ENCODE results near the gene ACSF3.
A peak's percentile ranks its signal among the peaks of the same experiment; 100 is the strongest.
"Not testable (repeated sequence)": the region's sequence is repeated elsewhere in the genome, so short reads cannot be mapped to it uniquely, and the experiment has no call there.

The ACSF3 gene

DNA sequence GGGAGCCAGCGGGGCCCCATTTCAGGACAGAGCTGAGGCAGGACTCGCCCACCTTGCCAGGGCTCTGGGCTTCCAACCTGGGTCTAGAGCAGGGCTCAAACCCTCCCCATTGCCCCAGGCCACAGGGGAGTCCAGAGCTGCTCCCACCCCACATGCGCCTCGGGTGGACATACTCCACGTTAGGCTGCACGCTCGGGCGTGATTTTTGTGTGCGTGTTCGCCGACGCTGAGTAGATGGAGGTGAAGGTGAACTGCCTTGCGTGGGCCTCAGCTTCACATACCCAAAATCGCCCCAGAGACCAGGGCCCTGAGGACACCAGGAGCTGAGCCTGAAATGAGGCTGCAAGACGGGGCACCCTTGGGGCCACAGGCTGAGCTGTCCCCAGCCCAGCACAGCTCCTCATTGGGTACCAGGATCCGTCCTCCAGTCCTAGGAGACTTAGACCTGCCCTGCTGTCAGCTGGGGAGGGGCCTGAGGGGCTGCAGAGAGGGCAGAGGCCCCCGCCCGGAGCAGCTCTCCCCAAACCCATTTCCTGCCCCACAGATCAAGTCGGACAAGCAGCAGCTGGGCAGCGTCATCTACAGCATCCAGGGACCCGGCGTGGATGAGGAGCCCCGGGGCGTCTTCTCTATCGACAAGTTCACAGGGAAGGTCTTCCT is 86.1 kb downstream of the ACSF3 start:
- DNase-seq = no peak

DNA sequence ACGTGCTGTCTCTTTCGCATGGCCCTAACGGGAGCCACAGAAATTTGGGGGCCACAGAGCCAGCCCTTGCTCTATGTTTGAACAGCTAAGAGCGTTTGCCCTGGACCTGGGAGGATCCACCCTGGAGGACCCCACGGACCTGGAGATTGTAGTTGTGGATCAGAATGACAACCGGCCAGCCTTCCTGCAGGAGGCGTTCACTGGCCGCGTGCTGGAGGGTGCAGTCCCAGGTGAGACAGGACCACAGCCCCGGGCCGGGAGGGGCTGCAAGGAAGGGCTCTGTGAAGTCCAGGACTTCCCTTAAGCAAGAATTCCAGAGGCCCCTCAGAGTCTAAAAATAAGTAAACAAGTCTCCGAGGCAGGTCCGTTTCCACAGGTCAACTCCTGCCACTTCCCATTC is 89.8 kb downstream of the ACSF3 start:
- no peak for DNase-seq

DNA sequence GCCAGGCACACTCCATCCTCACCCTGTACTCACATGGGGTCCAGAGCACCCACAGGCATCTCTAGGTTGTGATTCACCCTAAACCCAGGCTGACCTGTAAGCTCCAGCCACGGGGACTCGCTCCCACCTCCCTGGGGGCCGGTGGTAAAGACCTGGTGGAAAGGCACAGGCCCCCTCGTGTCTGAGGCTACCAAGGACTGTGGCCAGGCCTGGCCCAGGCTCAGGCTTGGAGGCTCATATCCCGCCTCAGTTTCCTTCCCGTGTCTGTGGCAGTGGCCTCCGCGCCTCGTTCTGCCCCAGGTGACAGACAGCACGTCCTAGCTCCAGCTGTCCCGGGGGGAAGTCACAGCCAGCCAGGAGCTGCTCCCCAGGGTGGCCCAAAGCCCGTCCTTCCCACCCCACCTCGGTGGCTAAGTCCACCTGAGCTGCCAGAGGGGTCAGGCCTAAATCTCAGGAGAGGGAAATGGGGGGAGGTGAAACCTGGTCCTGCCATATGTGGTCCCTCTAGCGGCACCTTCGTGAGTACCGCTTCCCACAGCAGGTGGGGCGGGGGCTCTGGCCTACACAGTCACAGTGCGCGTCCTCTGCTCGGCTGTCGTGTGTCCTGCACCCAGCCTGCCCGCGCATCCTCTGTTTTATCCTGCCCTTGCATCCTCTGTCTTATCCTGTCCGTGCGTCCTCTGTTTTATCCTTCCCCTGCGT is 90.5 kb downstream of the ACSF3 start:
- DNase-seq = no peak

DNA sequence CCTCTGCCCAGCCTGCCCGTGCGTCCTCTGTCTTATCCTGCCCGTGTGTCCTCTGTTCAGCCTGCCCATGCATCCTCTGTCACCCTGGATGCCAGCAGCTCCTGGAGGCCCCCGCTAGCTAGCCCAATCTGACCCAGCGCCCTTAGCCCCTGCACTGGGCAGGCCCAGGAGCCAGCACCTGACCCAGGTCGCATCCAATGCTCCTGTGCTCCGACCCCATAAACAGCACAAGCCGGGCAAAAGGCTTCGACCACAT is 91.0 kb downstream of the ACSF3 start:
- no peak for DNase-seq

DNA sequence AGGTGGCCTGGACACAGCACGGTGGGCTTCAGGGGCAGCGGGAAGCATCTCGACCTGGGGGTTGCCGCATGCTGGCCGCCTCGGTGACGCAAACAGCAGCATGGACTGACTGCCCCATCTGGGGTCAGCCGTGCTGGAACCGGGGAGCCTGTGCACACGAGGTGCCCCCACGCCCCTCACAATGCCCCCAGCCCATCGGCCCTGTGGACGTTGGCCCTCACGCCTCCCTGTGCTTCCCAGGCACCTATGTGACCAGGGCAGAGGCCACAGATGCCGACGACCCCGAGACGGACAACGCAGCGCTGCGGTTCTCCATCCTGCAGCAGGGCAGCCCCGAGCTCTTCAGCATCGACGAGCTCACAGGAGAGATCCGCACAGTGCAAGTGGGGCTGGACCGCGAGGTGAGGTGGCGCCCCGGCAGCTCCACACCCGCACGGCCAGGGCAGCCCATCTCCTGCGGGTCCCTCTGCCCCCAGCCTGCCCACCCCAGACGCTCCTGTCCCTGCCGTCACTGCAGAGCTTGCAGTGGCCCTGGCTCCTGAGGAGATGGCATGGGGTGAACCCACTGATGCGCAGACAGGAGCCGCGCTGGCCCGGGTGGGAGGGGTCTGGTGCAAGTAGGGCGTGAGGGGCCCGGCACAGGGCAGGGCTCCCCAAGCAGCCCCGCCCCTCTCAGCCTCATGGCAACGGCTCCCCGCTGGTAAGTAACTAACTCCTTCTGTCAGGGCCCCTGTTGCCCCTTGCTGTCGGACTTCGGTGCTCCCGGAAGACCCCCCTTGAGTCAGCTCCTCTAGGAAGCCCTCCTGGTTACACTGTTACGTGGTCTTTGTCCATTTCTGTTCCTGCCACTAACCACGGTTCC is 91.5 kb downstream of the ACSF3 start:
- DNase-seq = no peak

DNA sequence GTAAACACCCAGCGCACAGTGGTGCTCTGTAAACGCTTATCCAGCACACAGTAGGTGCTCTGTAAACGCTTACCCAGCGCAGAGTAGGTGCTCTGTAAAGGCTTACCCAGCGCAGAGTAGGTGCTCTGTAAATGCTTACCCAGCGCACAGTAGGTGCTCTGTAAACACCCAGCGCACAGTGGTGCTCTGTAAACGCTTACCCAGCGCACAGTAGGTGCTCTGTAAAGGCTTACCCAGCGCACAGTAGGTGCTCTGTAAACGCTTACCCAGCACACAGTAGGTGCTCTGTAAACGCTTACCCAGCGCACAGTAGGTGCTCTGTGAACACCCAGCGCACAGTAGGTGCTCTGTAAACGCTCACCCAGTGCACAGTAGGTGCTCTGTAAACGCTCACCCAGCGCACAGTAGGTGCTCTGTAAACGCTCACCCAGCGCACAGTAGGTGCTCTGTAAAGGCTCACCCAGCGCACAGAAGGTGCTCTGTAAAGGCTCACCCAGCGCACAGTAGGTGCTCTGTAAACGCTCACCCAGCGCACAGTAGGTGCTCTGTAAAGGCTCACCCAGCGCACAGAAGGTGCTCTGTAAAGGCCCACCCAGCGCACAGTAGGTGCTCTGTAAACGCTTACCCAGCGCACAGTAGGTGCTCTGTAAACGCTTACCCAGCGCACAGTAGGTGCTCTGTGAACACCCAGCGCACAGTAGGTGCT is 92.4 kb downstream of the ACSF3 start:
- not testable (repeated sequence) for DNase-seq

DNA sequence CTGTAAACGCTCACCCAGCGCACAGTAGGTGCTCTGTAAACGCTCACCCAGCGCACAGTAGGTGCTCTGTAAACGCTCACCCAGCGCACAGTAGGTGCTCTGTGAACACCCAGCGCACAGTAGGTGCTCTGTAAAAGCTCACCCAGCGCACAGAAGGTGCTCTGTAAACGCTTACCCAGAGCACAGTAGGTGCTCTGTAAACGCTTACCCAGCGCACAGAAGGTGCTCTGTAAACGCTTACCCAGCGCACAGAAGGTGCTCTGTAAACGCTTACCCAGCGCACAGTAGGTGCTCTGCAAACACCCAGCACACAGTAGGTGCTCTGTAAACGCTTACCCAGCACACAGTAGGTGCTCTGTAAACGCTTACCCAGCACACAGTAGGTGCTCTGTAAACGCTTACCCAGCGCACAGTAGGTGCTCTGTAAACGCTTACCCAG is 93.0 kb downstream of the ACSF3 start:
- DNase-seq = not testable (repeated sequence)

DNA sequence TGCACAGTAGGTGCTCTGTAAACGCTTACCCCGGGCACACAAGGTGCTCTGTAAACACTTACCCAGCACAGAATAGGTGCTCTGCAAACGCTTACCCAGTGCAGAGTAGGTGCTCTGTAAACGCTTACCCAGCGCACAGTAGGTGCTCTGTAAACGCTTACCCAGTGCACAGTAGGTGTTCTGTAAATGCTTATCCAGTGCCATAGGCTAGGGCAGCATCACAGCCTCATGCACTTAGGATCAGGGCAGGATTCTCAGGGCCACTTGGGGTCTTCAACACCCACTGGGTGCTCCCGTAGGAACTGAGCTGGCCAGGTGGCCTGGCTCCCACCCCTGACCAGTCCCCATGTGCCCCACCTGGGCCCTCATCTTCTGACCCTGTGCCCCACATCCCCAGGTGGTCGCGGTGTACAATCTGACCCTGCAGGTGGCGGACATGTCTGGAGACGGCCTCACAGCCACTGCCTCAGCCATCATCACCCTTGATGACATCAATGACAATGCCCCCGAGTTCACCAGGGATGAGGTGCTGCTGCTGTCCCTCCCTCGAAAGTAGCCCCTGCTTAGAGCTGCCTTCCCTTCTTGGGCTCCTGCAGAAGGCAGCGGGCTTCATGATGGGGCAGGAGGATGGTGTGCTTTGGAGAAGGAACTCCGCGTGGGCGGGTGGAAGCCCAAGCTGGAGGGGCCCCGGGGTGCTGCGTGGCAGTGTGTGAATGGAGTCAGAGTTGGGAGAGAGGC is 93.5 kb downstream of the ACSF3 start:
- no peak for DNase-seq

DNA sequence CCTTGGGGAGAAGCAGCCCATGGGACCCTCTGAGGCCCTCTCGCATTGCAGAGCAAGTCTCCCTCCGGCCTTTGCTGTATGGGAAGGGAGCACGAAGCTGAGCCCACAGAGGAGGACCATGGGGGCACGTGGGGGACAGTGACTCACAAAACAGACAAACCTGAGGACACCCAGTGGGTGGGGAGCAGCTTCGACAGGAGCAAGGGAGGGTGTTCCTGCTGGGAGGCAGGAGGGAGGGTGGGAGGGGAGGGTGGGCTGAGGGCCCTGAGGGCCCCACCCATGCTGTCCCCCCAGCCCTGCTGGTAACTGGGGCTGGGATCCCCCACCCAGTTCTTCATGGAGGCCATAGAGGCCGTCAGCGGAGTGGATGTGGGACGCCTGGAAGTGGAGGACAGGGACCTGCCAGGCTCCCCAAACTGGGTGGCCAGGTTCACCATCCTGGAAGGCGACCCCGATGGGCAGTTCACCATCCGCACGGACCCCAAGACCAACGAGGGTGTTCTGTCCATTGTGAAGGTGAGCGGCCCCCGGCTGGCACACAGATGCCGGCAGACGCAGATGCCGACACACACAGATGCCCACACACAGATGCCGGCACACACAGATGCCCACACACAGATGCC is 94.2 kb downstream of the ACSF3 start:
- DNase-seq = no peak

DNA sequence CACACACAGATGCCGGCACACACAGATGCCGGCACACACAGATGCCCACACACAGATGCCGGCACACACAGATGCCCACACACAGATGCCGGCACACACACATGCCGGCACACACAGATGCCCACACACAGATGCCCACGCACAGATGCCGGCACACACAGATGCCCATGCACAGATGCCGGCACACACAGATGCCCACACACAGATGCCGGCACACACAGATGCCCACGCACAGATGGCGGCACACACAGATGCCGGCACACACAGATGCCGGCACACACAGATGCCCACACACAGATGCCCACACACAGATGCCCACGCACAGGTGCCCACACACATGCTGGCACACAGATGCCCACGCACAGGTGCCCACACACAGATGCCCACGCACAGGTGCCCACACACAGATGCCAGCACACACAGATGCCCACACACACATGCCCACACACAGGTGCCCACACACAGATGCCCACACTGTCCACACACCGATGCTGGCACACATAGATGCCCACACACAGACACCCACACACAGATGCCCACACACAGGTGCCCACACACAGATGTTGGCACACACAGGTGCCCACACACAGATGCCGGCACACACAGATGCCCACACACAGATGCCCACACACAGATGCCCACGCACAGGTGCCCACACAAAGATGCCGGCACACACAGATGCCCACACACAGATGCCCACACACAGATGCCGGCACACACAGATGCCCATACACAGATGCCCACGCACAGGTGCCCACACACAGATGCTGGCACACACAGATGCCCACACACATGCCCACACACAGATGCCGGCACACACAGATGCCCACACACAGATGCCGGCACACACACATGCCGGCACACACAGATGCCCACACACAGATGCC is 95.1 kb downstream of the ACSF3 start:
- DNase-seq = not testable (repeated sequence)

DNA sequence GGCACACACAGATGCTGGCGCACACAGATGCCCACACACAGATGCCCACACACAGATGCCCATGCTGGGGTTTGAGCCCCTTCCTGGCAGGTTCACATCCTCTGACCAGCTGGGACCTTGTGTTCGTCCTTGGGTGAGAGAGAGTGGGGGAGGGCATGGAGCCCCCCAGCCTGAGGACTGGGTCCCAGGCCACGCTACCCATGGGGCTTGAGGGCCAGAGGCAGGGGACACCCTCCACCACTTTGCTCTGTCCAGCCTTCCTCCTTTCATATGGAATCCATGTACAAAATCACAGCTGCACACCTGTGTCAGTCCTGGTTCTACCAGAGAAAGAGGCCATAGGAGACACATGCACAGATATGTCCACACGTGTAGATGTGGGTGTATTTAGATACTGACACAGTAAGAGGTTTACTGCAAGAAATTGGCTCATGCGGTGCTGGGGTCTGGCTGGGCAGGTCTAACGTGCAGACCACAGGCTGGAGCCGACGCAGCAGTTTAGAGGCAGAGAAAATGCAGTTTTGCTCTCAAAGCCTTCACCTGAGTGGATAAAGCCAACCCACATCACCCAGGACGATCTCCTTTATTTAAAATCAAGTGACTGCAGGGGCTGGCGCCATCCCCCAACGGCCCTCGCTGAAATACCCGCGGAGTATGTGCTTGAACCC is 95.8 kb downstream of the ACSF3 start:
- DNase-seq = no peak

DNA sequence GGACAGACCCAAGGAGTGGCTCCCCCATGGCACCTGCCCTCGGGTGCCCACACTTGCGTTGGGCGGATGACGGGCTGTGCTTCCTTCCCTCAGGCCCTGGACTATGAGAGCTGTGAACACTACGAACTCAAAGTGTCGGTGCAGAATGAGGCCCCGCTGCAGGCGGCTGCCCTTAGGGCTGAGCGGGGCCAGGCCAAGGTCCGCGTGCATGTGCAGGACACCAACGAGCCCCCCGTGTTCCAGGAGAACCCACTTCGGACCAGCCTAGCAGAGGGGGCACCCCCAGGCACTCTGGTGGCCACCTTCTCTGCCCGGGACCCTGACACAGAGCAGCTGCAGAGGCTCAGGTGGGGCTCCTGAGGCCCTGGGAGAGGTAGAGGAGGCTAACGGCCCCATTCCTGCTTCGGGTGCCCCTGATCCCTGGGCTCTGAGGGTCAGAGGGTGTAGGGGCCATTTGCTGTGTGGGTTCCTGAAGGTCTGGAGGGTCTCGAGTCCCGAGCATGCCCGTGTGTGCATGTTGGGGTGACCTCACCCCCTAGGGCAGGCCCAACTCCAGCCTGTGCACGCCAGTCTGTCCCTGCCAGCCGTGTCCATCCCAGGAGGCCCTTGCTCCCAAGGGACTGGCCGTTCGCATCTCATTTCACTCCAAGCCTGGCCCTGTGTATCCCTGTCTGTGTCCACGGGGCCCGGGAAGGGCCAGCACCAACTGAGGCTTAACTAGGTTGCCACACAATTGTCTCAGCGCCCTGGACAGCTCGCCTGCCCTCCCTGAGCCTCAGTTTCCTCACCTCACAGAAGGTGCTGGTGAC is 96.7 kb downstream of the ACSF3 start:
- no peak for DNase-seq

DNA sequence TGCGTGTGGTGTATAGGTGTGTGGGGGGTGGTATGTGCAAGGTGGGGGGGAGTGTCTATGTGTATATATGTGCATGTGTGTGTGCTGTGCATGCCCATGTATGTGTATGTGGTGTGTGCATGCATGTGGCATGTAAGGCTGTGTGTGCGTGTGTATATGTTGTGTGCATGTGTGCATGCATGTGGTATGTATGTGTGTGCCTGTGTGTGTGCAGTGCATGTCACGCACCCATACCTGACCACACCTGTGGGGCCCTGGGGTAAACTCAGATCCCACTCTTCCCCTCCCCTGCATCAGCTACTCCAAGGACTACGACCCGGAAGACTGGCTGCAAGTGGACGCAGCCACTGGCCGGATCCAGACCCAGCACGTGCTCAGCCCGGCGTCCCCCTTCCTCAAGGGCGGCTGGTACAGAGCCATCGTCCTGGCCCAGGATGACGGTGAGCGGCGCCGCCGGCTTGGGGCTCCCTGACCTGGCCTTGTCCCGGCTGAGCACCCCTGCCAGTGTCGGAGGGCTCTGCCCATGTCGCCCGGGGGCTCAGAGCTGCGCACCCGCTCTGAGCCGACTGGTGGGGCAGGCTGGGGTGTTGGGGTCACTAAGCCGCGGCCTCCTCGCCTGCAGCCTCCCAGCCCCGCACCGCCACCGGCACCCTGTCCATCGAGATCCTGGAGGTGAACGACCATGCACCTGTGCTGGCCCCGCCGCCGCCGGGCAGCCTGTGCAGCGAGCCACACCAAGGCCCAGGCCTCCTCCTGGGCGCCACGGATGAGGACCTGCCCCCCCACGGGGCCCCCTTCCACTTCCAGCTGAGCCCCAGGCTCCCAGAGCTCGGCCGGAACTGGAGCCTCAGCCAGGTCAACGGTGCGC is 97.6 kb downstream of the ACSF3 start:
- no peak for DNase-seq

DNA sequence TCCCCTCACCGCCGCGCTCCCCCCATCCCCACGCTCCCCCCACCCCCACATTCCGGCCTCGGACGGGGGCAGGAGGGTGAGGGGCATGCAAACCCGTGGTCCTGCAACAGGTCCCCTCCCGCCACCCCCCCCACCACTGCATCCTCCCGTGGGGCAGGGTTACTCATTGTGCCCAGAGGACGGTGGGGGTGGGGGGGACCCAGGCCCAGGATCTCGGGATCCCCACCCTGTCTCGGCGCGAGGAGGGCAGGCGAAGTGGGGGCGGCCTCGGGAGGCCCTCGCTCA is 98.2 kb downstream of the ACSF3 start:
- DNase-seq = no peak

DNA sequence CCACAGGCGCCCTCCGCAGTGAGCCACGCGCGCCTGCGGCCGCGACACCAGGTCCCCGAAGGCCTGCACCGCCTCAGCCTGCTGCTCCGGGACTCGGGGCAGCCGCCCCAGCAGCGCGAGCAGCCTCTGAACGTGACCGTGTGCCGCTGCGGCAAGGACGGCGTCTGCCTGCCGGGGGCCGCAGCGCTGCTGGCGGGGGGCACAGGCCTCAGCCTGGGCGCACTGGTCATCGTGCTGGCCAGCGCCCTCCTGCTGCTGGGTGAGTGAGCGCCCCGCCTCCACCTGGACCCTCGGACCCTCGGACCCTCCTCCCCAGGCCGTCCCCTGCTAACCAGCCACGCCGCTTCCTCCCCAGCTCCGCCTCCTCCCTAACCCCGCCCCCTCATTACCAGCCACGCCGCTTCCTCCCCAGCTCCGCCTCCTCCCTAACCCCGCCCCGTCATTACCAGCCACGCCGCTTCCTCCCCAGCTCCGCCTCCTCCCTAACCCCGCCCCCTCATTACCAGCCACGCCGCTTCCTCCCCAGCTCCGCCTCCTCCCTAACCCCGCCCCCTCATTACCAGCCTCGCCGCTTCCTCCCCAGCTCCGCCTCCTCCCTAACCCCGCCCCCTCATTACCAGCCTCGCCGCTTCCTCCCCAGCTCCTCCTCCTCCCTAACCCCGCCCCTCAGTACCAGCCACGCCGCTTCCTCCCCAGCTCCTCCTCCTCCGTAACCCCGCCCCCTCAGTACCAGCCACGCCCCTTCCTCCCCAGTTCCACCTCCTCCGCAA is 98.7 kb downstream of the ACSF3 start:
- peak; percentile 84 for DNase-seq

DNA sequence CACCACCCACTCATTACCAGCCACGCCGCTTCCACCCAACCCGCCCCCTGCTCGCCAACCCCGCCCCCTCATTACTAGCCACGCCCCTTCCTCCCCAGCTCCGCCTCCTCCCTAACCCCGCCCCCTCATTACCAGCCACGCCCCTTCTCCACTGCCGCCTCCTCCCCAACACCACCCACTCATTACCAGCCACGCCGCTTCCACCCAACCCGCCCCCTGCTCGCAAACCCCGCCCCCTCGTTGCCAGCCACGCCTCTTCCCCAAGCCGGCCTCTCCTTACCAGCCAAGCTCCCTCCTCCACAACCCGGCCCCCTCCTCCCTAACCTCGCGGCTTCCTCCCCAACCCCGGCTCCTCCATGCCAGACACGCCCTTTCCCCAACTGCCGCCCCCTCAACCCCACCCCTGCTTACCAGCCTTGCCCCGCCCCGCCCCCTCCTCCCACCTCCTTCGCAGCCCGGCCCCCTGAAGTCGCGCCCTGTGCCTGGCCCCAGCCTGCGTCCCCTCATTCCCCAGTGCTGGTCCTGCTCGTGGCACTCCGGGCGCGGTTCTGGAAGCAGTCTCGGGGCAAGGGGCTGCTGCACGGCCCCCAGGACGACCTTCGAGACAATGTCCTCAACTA is 99.4 kb downstream of the ACSF3 start:
- DNase-seq = peak; percentile 64

DNA sequence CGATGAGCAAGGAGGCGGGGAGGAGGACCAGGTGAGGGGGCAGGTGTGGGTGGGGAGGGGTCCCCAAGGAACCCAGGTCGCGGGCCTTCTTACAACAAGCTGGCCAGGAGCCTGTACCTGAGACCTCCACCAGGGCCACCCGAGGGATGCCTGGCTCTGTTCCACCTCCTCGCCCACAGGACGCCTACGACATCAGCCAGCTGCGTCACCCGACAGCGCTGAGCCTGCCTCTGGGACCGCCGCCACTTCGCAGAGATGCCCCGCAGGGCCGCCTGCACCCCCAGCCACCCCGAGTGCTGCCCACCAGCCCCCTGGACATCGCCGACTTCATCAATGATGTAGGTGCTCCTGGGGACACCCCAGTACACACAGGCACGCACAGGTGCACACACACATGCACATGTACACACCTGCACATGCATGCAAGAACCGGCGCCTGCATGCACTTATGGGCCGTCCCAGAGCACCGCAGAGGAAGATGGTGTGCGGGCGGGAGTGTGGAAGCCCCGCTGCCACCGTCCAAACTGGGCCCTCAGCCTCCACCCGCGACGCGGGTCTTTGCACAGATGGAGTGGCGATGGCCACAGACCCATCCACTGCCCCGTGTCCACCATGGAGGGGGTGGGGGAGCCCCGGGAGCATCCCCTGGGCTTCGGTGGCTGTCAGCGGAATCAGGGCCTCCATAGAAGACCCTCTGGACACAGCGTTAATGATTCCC is 100.1 kb downstream of the ACSF3 start:
- DNase-seq = no peak
